Measurements from ENCODE around the gene PROB1. TPM values are rescaled to one million over a fixed set of nuclear protein-coding genes. Genes with fewer than 3 reads are reported as not detected.
A peak's percentile ranks its signal among the peaks of the same experiment; 100 is the strongest.
"Not testable (repeated sequence)": the region's sequence is repeated elsewhere in the genome, so short reads cannot be mapped to it uniquely, and the experiment has no call there.

The PROB1 gene
- total RNA-seq (ENCODE audit: low replicate concordance) = 0.69 and 1.3 TPM in 2 replicates
- long read RNA-seq = 0 reads

- H3K4me1 Mint-ChIP-seq (ENCODE audit: unreplicated experiment) = peaks cover 4% of the 10 kb centered on the region
- H3K4me3 Mint-ChIP-seq = peak within 1 kb of the TSS; percentile 57
- no peaks in the 10 kb centered on the region for H3K9me3 Mint-ChIP-seq
- peaks cover 4% of the 10 kb centered on the region for H3K36me3 Mint-ChIP-seq
- peaks cover 52% of the 10 kb centered on the region for H3K27me3 Mint-ChIP-seq
- no peak within 1 kb of the TSS for H3K27ac Mint-ChIP-seq
- TF ChIP-seq CTCF (conservative IDR thresholded peaks at IDR 0.05) = no peak
- no peak for DNase-seq (ENCODE audit: extremely low spot score, unreplicated experiment)
Measured at GRCh38 chr5:139394654-139395566, at the start of gene PROB1. PROB1 (minus strand) TSS chr5:139395104; CDS start chr5:139395081, 23 bp downstream.

- H3K4me1 Mint-ChIP-seq (ENCODE audit: unreplicated experiment) = peaks cover 13% of the 10 kb centered on the region
- no peaks in the 10 kb centered on the region for H3K9me3 Mint-ChIP-seq
- no peak overlapping the region for H3K4me3 Mint-ChIP-seq
- H3K27me3 Mint-ChIP-seq = peaks cover 14% of the 10 kb centered on the region
- no peak for DNase-seq (ENCODE audit: extremely low spot score, unreplicated experiment)
- TF ChIP-seq CTCF (conservative IDR thresholded peaks at IDR 0.05) = no peak
- no peaks in the 10 kb centered on the region for H3K36me3 Mint-ChIP-seq
- H3K27ac Mint-ChIP-seq = no peak overlapping the region
Measured at GRCh38 chr5:139443831-139444453, 49.0 kb upstream of the PROB1 start.

GRCh38 chr5:139440416-139440815 lies 45.5 kb upstream of the PROB1 start:
- not testable (repeated sequence) for H3K4me3 Mint-ChIP-seq; H3K36me3 Mint-ChIP-seq; H3K9me3 Mint-ChIP-seq; DNase-seq (ENCODE audit: extremely low spot score, unreplicated experiment); H3K27ac Mint-ChIP-seq
- Mint-ChIP-seq H3K27me3 (peaks cover 11% of the 10 kb centered on the region), H3K4me1 (ENCODE audit: unreplicated experiment) (peaks cover 20% of the 10 kb centered on the region)

GRCh38 chr5:139439013-139439903 lies 44.4 kb upstream of the PROB1 start, which contains the start of gene DNAJC18:
DNAJC18 (minus strand) TSS chr5:139439525; CDS start chr5:139439445, 80 bp downstream.
- no peak for TF ChIP-seq CTCF (conservative IDR thresholded peaks at IDR 0.05)
- H3K27ac Mint-ChIP-seq = peak within 1 kb of the TSS; percentile 92
- peaks cover 8% of the 10 kb centered on the region for H3K36me3 Mint-ChIP-seq
- no peaks in the 10 kb centered on the region for H3K9me3 Mint-ChIP-seq
- H3K4me3 Mint-ChIP-seq = peak within 1 kb of the TSS; percentile 99
- peaks cover 20% of the 10 kb centered on the region for H3K4me1 Mint-ChIP-seq (ENCODE audit: unreplicated experiment)
- DNase-seq (ENCODE audit: extremely low spot score, unreplicated experiment) = peak; percentile 93
- peaks cover 11% of the 10 kb centered on the region for H3K27me3 Mint-ChIP-seq

- peak overlapping the region; percentile 99 for H3K4me3 Mint-ChIP-seq
- H3K27me3 Mint-ChIP-seq = peaks cover 9% of the 10 kb centered on the region
- no peak for DNase-seq (ENCODE audit: extremely low spot score, unreplicated experiment)
- H3K36me3 Mint-ChIP-seq = peaks cover 8% of the 10 kb centered on the region
- no peaks in the 10 kb centered on the region for H3K9me3 Mint-ChIP-seq
- peak overlapping the region; percentile 92 for H3K27ac Mint-ChIP-seq
- TF ChIP-seq CTCF (conservative IDR thresholded peaks at IDR 0.05) = no peak
- peaks cover 15% of the 10 kb centered on the region for H3K4me1 Mint-ChIP-seq (ENCODE audit: unreplicated experiment)
Measured at GRCh38 chr5:139438707-139439012, 43.8 kb upstream of the PROB1 start.

All from type B pancreatic cell (in vitro differentiated cells).